ENCODE measurements around the gene GLIS2.

Gene GLIS2

GRCh38 chr16:4360538-4361021 is 44.7 kb downstream of the GLIS2 start (continued):
- TF ChIP-seq ZNF148 (tag by site-specific recombination; IDR thresholded peaks at IDR 0.05; ENCODE audit: borderline replicate concordance) = no peak
- TF ChIP-seq ZNF626 (tag by site-specific recombination; IDR thresholded peaks at IDR 0.05) = no peak
- TF ChIP-seq ZBTB26 (tag by site-specific recombination; optimal IDR thresholded peaks at IDR 0.05) = no peak
- peak; percentile 45; the same call in 1 of the 2 replicates for TF ChIP-seq SP3 (tag by site-specific recombination; IDR thresholded peaks at IDR 0.05)

GRCh38 chr16:4361033-4361943 is 45.4 kb downstream of the GLIS2 start:
- no peaks in the 10 kb centered on the region for H3K9me3 ChIP-seq (ENCODE audit: control insufficient read depth, insufficient read depth, low read depth, low read length)
- ChIA-PET POLR2A (interaction anchor here (1.1 kb wide), 1 partner anchor 13 kb away, joined by 3 read pairs; no protein-coding TSS in a partner anchor), CTCF (interaction anchor here (0.6 to 5.2 kb wide), 6 partner anchors 11 to 41 kb away, joined by 3 to 118 read pairs (median 7); no protein-coding TSS in a partner anchor)
- H3K27ac ChIP-seq (ENCODE audit: extremely low read depth, low read depth, low read length) = no peak overlapping the region
- H3K4me1 ChIP-seq (ENCODE audit: control insufficient read depth, insufficient read depth, low read length) = no peaks in the 10 kb centered on the region
- H3K4me3 ChIP-seq (ENCODE audit: low read depth, low read length) = no peak overlapping the region
- TF ChIP-seq ZNF600 (tag by site-specific recombination; IDR thresholded peaks at IDR 0.05) = 0 out of 2 replicates have a peak, but pooled peaks have one; percentile 18
- TF ChIP-seq ZNF768 (tag by site-specific recombination; IDR thresholded peaks at IDR 0.05) = peak; percentile 84; the same call in 1 of the 2 replicates
- TF ChIP-seq ZNF138 (tag by site-specific recombination; IDR thresholded peaks at IDR 0.05; ENCODE audit: borderline replicate concordance) = no peak
- H3K36me3 ChIP-seq (ENCODE audit: control insufficient read depth in 2 of 2, insufficient read depth in 1 of 2, low read length in 2 of 2) = peaks cover 0 to 49% of the 10 kb centered on the region in 2 experiments; a peak in 2 of 3 replicates

- CTCF ChIA-PET = interaction anchor here (0.6 to 5.2 kb wide), 3 partner anchors 15 to 41 kb away, joined by 3 to 118 read pairs (median 4); no protein-coding TSS in a partner anchor
- POLR2A ChIA-PET = no interaction called here
- no peak for TF ChIP-seq ZNF248 (tag by site-specific recombination; IDR thresholded peaks at IDR 0.05)
- no peak for TF ChIP-seq ZBTB48 (tag by site-specific recombination; IDR thresholded peaks at IDR 0.05)
- TF ChIP-seq ZNF473 (tag by site-specific recombination; IDR thresholded peaks at IDR 0.05) = no peak
- no peak for TF ChIP-seq ZSCAN4 (tag by site-specific recombination; IDR thresholded peaks at IDR 0.05)
- no peak for TF ChIP-seq ZNF585B (tag by site-specific recombination; IDR thresholded peaks at IDR 0.05)
- TF ChIP-seq ZSCAN16 (tag by site-specific recombination; IDR thresholded peaks at IDR 0.05) = no peak
- no peaks in the 10 kb centered on the region for H3K9me3 ChIP-seq (ENCODE audit: control insufficient read depth, insufficient read depth, low read depth, low read length)
- H3K4me3 ChIP-seq (ENCODE audit: low read depth, low read length) = no peak overlapping the region
- no peak overlapping the region for H3K27ac ChIP-seq (ENCODE audit: extremely low read depth, low read depth, low read length)
- H3K36me3 ChIP-seq (ENCODE audit: control insufficient read depth in 2 of 2, insufficient read depth in 1 of 2, low read length in 2 of 2) = peaks cover 0 to 45% of the 10 kb centered on the region in 2 experiments; a peak in 2 of 3 replicates
- H3K4me1 ChIP-seq (ENCODE audit: control insufficient read depth, insufficient read depth, low read length) = no peaks in the 10 kb centered on the region
Observed at GRCh38 chr16:4361944-4362311, 46.1 kb downstream of the GLIS2 start.
